Activated T-helper 1 cell treated with anti-CD3 and anti-CD28 coated beads, Interleukin-2, amount 50 U/mL, for 16 hours (primary cell): Measurements from ENCODE around the gene COG3.

Experiments
- DNase-seq, 2 donors: peaks; one replicate each; pipeline ENCODE4 v3.0.0-alpha.2; 2020; ENCODE audit warnings: low read depth in 1 of 2, low spot score in 1 of 2

Gene COG3

GRCh38 chr13:45447050-45447661, 17.6 kb upstream of the COG3 start:
- no peak for DNase-seq

- DNase-seq = no peak
These were observed 15.7 kb upstream of the COG3 start for GRCh38 chr13:45448965-45449559.

DNA sequence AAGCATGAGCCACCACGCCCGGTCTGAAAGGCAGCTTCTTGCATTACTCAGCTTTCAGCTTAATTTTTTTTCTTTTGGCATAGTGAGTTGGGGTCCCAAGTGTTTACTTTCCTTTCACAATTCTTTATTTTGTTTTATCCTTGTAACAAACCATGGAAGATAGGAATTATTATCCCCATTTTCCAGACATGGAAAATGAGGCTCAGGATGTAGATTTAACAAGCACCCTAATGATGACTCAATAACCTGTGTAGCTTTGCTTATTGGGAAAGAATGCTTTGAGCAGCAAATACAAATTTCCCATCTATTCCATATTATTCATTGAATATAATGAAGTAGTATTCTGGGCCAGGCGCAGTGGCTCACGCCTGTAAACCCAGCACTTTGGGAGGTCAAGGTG, 13.5 kb upstream of the COG3 start:
- no peak for DNase-seq

- no peak for DNase-seq
These were observed 10.5 kb upstream of the COG3 start for GRCh38 chr13:45454204-45454603.

GRCh38 chr13:45456196-45456972, 8.4 kb upstream of the COG3 start:
- DNase-seq = no peak

DNA sequence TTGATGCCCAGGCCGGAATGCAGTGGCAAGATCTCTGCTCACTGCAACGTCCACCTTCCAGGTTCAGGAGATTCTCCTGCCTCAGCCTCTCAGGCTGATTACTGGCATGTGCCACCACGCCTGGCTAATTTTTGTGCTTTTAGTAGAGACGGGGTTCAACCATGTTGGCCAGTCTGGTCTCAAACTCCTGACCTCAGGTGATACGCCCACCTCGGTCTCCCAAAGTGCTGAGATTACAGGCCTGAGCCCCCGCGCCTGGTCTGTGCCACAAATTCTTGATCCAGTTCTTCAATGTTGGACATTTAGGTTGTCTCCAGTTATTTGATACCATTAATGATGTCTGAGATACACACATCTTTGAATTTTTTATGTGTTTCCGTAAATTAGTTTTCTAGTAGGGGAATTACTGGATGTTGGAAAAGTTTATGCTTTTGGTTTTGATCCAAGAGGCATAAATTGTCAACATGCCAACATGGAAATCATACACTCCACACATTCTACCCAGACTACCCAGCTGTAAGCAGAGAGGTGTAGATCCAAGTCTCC, 525 bp upstream of the COG3 start:
- DNase-seq = no peak

DNA sequence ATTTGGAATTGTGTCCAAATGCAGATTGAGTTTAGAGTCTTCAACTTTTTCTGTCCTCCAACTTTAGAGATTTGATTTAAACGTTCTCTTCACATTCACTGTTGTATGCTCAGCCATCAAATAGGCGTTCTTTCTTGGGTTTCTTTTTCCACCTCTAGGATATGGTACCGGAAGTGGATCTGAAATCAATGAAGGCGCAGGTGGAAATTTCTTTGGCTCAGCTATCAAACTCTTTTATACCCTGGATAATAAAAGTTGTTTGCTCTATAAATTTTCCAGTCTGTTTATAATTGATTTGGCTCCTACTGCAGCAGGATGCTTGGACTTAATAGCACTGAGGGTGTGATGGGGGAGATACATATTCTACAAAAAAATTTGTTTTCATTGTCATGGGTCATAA, 1.6 kb downstream of the COG3 start:
- DNase-seq = no peak

GRCh38 chr13:45468635-45469034, 3.9 kb downstream of the COG3 start:
- no peak for DNase-seq

DNA sequence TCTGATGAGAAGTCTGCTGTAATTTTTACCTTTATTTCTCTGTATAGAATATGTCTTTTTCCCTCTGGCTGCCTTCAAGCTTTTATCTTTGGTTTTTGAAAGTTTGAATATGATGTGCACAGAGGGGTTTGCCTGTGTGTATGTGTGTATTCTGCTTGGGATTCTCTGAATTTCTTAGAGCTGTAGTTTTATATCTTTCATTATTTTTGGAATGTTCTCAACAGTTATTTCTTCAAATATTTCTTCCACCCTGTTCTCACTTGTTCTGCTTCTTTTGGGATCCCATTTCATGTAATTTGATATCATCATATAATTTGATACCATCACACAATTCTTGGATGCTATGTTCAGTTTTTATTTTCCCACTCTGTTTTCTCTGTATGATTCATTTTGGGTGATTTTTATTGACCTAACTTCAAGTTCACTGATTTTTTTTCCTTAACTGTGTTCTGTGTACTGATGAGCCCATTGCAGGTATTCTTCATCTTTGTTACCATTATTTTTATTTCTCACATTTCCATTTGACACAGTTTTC, 7.5 kb downstream of the COG3 start:
- DNase-seq = no peak

DNA sequence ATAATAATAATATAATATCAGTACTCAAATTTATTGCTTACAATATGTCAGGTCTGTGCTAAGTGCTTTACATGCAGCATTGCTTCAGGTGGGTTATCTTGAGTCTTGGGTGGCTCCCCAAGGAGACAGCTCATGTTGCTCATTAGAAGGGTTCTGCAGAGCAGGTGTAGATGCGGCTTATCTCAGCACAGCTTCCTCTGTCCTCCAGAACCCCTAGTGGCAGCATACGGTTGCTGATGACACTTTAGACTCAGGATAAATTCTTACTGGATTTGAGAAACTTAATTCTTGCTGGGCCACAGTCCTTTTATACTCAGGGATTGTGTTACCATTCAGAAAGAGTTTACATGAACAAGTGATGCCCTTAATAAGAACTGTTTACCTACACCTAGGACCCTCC, 8.9 kb downstream of the COG3 start:
- no peak for DNase-seq

DNA sequence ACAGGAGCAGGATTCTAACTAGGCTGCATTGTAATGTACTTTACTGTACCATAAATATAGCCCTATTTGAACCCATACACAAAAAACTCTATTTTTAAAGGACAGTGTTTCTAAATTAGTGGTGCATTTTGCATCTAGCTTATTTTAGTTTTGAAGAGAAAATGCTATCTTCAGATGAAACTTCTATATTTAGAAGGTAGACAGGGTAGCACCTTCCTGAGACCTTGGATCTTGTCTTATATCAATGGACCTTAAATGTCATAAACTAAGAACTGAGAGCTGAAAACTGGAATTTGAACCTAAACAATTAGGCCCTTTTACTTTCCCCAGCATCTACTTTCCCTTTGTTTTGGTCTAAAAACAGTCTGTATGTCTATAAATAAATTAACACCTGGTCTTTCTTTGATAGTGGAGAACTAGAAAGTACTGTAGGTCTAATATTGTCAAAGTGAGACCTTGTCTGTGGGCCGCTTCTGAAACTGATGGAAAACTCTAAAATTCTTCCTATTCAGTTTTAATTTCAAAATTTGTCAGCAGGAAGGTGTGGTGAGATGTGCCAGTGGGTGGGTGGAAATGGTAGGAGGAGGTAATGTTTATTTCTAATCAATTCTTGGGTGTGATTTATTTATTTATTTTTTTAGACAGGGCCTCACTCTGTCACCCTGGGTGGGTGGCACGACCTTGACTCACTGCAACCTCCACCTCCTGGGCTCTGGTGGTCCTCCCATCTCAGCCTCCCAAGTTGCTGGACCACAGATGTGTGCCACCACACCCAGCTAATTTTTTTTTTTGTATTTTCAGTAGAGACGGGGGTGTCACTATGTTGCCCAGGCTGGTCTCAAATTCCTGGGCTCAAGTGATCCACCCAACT, 10.1 kb downstream of the COG3 start:
- DNase-seq = no peak

GRCh38 chr13:45479661-45480060, 14.9 kb downstream of the COG3 start:
- no peak for DNase-seq

- DNase-seq = no peak
These were observed 16.9 kb downstream of the COG3 start for GRCh38 chr13:45481688-45482087.

- no peak for DNase-seq
These were observed 17.9 kb downstream of the COG3 start for GRCh38 chr13:45482571-45483173.

DNA sequence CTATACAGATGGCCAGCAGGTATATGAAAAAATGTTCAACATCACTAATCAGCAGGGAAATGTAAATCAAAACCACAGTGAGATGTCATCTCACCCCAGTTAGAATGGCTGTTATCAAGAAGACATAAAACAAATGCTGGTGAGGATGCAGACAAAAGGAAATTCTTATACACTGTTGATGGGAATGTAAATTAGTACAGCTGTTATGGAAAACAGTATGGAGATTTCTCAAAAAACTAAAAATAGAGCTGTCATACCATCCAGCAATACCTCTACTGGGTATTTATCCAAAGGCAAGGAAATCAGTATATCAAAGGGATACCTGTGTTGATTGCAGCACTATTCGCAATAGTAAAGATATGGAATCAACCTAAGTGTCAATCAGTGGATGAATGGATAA, 22.9 kb downstream of the COG3 start:
- no peak for DNase-seq

DNA sequence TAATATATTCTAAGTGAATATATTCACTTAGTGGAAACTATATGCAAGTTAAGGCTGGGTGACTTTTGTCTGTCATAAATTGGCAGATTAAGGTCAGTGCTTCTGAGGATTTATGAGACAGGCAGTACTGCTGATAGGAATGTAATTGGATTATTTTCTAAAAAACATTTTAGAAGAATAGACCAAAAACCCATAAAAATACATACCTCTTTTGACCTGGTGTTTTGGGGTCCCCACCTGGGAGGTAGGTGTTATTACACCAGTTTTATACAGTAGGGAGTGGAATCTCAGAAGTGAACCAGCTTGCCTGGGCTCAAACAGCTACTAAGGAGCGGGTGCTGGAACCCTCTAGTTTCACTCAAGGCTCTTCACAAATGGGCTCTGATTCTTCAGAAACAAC, 25.3 kb downstream of the COG3 start:
- no peak for DNase-seq

DNA sequence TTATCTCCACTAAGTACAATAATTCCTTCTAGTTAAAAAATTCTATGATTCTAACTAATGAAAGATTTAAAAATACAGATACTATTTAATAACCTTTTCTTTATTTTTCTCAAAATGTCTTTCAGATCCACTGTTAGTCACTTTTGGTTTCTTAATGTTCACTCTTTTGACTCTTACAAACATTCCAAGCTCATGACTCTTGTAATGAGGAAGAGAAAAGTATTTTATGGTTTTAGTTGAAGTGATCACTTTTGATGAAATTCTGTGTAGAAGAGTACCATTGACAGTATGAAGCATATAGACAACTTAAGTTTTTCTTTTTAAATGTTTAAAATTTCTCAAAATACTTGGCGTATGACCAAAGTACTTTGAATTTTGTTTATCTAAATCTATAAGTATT, 27.8 kb downstream of the COG3 start:
- DNase-seq = no peak

GRCh38 chr13:45496942-45497341, 32.2 kb downstream of the COG3 start:
- no peak for DNase-seq

DNA sequence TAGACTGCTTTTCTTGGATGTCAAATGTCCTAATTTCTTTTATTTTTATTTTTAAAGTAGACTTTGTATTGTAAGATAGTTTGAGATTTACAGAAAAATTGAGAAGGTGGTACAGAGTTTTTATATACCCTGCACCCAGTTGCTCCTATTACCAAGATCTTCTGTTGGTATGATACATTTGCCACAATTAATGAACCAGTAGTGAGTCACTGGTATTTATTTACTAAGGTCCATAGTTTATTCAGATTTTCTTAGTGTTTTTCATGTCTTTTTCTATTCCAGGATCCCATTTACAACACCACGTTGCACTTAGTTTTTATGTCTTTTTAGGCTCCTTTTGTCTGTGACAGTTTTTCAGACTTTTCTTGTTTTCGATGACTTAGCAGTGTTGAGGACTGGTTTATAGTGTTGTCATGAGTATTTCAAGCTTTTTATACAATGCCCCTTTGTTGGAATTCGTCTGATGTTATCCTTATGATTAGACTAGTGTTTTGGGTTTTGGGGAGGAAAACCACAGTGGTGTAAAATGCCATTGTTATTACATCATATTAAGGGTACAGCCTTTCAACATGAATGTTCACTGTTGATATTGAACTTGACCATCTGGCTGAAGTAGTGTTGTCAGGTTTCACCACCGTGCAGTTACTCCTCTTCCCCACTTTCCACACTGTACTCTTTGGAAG, 35.9 kb downstream of the COG3 start:
- DNase-seq = no peak

DNA sequence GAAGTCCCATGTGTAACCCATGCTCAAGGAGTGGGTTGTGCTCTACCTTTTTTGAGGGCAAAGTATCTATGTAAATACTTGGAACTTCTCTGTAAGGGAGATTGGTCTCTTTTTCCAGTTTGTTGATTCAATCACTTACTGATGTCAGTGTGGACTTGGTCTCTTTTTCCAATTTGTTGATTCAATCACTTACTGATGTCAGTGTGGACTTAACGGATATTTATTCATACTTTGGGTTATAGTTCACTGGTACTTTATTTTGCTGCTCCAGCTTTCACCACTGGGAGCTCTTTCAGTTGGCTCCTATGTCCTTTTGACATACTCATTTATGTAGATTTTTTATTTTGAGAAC, 36.4 kb downstream of the COG3 start:
- DNase-seq = no peak
